Right lobe of liver (tissue), 6 donors: Measurements from ENCODE around the gene SLC17A3. TPM values are rescaled to one million over a fixed set of nuclear protein-coding genes. Genes with fewer than 3 reads are reported as not detected.

ENCODE experiments used
- ATAC-seq, 4 donors: fragments of 200-7000 bp; cut with Tn5 transposase; one replicate each; pipeline ENCODE4 v1.9.1; 2020; ENCODE audit warnings: mild to moderate bottlenecking in 4 of 4, moderate library complexity in 4 of 4
- DNase-seq, 3 donors: peaks; one replicate each; pipeline ENCODE4 v3.0.0-alpha.2; 2020
- H3K27ac ChIP-seq, 3 donors: fragments of 200-600 bp; one replicate each; pipeline ENCODE4 v1.8.0; 2022
- H3K27me3 ChIP-seq, 2 donors: fragments of 200-600 bp; one replicate each; pipeline ENCODE4 v1.8.0; 2022
- H3K36me3 ChIP-seq, 4 donors: fragments of 200-600 bp; sonication (generic) in 1 of 4; one replicate each; pipeline versions ENCODE4 v1.5.1 to v1.8.0; 2017 to 2022; ENCODE audit warnings: control low read depth in 1 of 4
- H3K4me1 ChIP-seq, 4 donors: fragments of 200-600 bp; sonication (generic) in 1 of 4; one replicate each; pipeline versions ENCODE4 v1.5.1 to v1.8.0; 2017 to 2022; ENCODE audit warnings: control low read depth in 1 of 4
- H3K4me3 ChIP-seq, 3 donors: fragments of 200-600 bp; one replicate each; pipeline ENCODE4 v1.8.0; 2022
- H3K9me3 ChIP-seq, 4 donors: fragments of 200-600 bp; sonication (generic) in 1 of 4; one replicate each; pipeline versions ENCODE4 v1.5.1 to v1.8.0; 2017 to 2022; ENCODE audit warnings: control low read depth in 1 of 4
- CTCF ChIP-seq, 4 donors: fragments of 200-600 bp in 3 of 4; fragments of 450-650 bp in 1 of 4; IDR thresholded peaks; one replicate each; pipeline versions ENCODE4 v1.5.1 to v1.8.0; 2016 to 2022; ENCODE audit warnings: antibody characterized with exemption in 4 of 4, mild to moderate bottlenecking in 2 of 4
- POLR2A ChIP-seq: fragments of 450-650 bp; IDR thresholded peaks from one replicate; pipeline ENCODE4 v1.6.1; 2017; ENCODE audit warnings: antibody characterized with exemption, mild to moderate bottlenecking
- WGBS: methylation state at CpG from one replicate; pipeline ENCODE4 v1.1.6; 2018; ENCODE audit warnings: low coverage, low lambda C conversion rate; ENCODE audit not compliant: insufficient coverage; ENCODE audit errors: missing lambda C conversion rate; 5-methylcytosine and 5-hydroxymethylcytosine counted together
- intact Hi-C, 2 donors: fragments of 100-400 bp; cut with DNase I; formaldehyde crosslinking; loops; one replicate each; pipeline versions ENCODE4 v1.11.2 to v1.14.1; 2022
- total RNA-seq, 6 experiments: library from RNA; depleted of rRNA in 2 of 6; stranded (reverse); fragments of >200 nt in 2 of 6; fragmentation: NEBNext Ultra II Directional in 3 of 6; extraction: Animal tissue kit (Norgen Biotek cat#: 25700) in 3 of 6; gene quantifications; one replicate each; pipeline versions ENCODE4 v1.1.0 to v1.2.4, GENCODE V29; 2016 to 2023
- donor health status: DM: no; HTN: yes; CAD: no.
- donor health status: DM: no; HTN: no; CAD: no.
- donor health status: DM: no; HTN: no; CAD: no.
- donor health status: DM: no; HTN: yes; CAD: no.
- donor health status: DM: no; HTN: yes; CAD: no.

Gene SLC17A3
- total RNA-seq, 6 experiments from 2014 or later, result 9.5 to 31.4 (median 20.8) TPM

DNA sequence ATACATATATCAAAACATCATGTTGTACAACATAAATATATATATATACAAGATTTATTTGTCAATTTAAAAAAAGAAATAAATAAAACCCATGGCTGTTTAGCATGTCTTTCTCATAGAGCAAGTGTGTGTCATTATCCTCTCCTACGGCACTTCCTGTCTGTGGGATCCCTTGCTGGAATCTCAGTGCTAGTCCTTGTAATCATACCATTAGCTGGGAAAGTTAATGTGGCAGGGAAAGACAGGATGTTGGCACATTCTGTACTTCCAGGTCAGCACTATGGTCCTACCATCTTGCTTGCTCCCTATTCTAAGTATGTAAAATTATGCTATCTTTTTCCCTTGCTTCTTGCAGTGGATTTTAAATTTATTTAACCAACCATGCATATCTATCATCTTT, 9.5 kb upstream of the SLC17A3 start:
- Histone ChIP-seq H3K4me1 (peaks cover 0 to 25% (median 0%) of the 10 kb centered on the region in 4 donors), H3K27ac (peak overlapping the region; percentile 25 to 71 (median 28)), H3K9me3 (no peaks in the 10 kb centered on the region), H3K4me3 (no peak overlapping the region), H3K36me3 (no peaks in the 10 kb centered on the region), H3K27me3 (no peaks in the 10 kb centered on the region)
- no peak for DNase-seq
- TF ChIP-seq POLR2A (no peak), CTCF (IDR thresholded peaks at IDR 0.05) (no peak)
- ATAC-seq, result no peak
- 44% methylated on average over 1 of the region's 1 CpG for WGBS
- intact Hi-C loops, result loop anchor here in 1 of 2 donors (10.0 kb wide), 1 partner anchor 49 kb away; the partner anchor contains the start of gene SLC17A1

- peak; percentile 71 to 94 (median 78) for ATAC-seq
- WGBS, result 37% methylated on average over 10 of the region's 28 CpGs
- TF ChIP-seq CTCF (IDR thresholded peaks at IDR 0.05) (peak in 2 of 4 donors; percentile 13 to 44), POLR2A (no peak)
- intact Hi-C loops, result loop anchor here in 1 of 2 donors (10.0 kb wide), 1 partner anchor 47 kb away; the partner anchor contains the start of gene SLC17A1
- H3K27ac ChIP-seq, result peak overlapping the region; percentile 45 to 86 (median 80)
- no peaks in the 10 kb centered on the region for H3K27me3 ChIP-seq
- peak; percentile 78 to 84 (median 79) for DNase-seq
- H3K4me1 ChIP-seq, result peaks cover 0 to 30% (median 0%) of the 10 kb centered on the region in 4 donors
- H3K36me3 ChIP-seq, result no peaks in the 10 kb centered on the region
- peak overlapping the region; percentile 7 to 54 (median 29) for H3K4me3 ChIP-seq
- H3K9me3 ChIP-seq, result no peaks in the 10 kb centered on the region
Measured at GRCh38 chr6:25882051-25882496, 8.0 kb upstream of the SLC17A3 start.

- intact Hi-C loops, result loop anchor here in 1 of 2 donors (10.0 kb wide), 1 partner anchor 46 kb away; the partner anchor contains the start of gene SLC17A1
- WGBS, result 23% methylated on average over 4 of the region's 4 CpGs
Measured at GRCh38 chr6:25880601-25881000, 6.6 kb upstream of the SLC17A3 start.

DNA sequence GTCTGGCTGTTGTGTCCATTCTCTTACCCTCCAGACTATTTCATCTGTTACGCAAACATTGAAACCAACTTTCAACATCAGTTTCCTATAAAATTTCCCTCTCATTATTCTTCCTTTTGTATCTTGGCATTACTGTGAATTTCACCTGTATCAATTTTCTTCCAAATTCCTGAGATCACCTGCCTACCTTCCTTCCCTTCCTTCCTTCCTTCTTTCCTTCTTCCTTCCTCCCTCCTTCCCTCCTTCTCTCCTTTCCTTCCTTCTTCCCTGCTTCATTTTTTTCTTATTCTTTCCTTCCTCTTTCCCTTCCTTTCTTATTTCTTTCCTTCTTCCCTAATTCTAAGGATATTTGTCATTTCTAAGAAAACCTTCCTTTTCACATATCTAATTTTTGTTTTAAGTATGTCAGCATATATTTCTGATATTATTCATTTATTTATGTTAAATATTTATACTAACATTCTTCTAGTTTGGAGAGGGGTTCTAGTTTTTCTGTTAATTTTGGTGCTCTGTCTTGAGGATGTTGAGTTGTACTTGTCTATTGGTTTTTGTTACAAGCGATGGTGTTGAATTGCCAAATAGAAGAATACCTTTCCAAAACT, 4.8 kb upstream of the SLC17A3 start:
- DNase-seq (no peak), ATAC-seq (no peak)
- Histone ChIP-seq H3K4me3 (no peak overlapping the region), H3K27ac (peak overlapping the region in 1 of 3 donors; percentile 80), H3K4me1 (peaks cover 0 to 49% (median 12%) of the 10 kb centered on the region in 4 donors), H3K27me3 (no peaks in the 10 kb centered on the region), H3K36me3 (no peaks in the 10 kb centered on the region), H3K9me3 (no peaks in the 10 kb centered on the region)
- intact Hi-C loops, result no loop called here
- WGBS, result 91% methylated on average over 2 of the region's 2 CpGs
- TF ChIP-seq CTCF (IDR thresholded peaks at IDR 0.05), result no peak

More at GRCh38 chr6:25880601-25881000, 6.6 kb upstream of the SLC17A3 start:
- Histone ChIP-seq H3K27ac (peak overlapping the region in 2 of 3 donors; percentile 80 to 86), H3K36me3 (no peaks in the 10 kb centered on the region), H3K4me3 (no peak overlapping the region), H3K9me3 (no peaks in the 10 kb centered on the region), H3K27me3 (no peaks in the 10 kb centered on the region), H3K4me1 (peaks cover 0 to 45% (median 4%) of the 10 kb centered on the region in 4 donors)
- no peak for DNase-seq
- TF ChIP-seq POLR2A, result no peak
- ATAC-seq, result peak; percentile 41 to 72 (median 58)

DNA sequence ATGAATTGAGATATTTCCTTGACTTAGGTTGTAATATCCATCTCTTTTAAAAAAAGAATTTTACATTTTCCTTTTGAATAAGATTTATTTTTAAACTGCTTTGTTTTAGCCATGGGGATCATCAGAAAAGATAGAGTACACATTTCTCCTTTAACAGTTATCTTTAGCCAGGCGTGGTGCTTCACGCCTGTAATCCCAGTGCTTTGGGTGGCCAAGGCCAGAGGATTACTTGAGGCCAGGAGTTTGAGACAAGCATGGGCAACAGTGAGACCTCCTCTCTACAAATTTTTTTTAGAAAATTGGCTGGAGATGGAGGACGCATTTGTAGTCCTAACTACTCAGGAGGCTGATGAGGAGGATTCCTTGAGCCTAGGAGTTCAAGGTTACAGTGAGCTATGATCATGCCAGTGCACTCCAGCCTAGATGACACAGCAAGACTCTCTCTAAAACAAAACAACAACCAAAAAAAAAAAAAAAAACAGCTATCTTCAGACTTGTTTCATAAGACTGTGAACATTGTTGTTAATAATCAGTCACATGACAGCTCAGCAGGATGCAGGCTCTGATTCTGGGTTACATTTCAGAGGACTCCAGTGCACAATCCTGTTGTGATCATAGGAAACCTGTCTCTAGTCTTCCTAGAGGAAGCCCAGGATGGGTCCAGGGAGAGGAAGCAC, 2.0 kb upstream of the SLC17A3 start:
- WGBS, result 45% methylated on average over 3 of the region's 3 CpGs
- no peaks in the 10 kb centered on the region for H3K9me3 ChIP-seq
- H3K27ac ChIP-seq, result peak overlapping the region; percentile 9 to 83 (median 58)
- DNase-seq, result no peak
- no peaks in the 10 kb centered on the region for H3K36me3 ChIP-seq
- intact Hi-C loops, result no loop called here
- H3K4me3 ChIP-seq, result no peak overlapping the region
- peaks cover 0 to 57% (median 15%) of the 10 kb centered on the region in 4 donors for H3K4me1 ChIP-seq
- TF ChIP-seq CTCF (IDR thresholded peaks at IDR 0.05), result no peak
- no peak for TF ChIP-seq POLR2A
- H3K27me3 ChIP-seq, result no peaks in the 10 kb centered on the region
- peak in 3 of 4 donors; percentile 20 to 44 (median 30) for ATAC-seq
